ENCODE data around the gene KCNJ18.
"Not testable (repeated sequence)": the region's sequence is repeated elsewhere in the genome, so short reads cannot be mapped to it uniquely, and the experiment has no call there.

The KCNJ18 gene

GRCh38 chr17:21686165-21687015 is 5.9 kb upstream of the KCNJ18 start:
- DNase-seq: no peak

- no peak for DNase-seq
Measured at GRCh38 chr17:21687136-21687953, 5.0 kb upstream of the KCNJ18 start.

GRCh38 chr17:21688293-21688949 is 3.9 kb upstream of the KCNJ18 start:
- no peak for DNase-seq

GRCh38 chr17:21689604-21690003 is 2.7 kb upstream of the KCNJ18 start:
- no peak for DNase-seq

- not testable (repeated sequence) for DNase-seq
Measured at GRCh38 chr17:21690811-21691210, 1.5 kb upstream of the KCNJ18 start.

- DNase-seq: not testable (repeated sequence)
Measured at GRCh38 chr17:21691481-21691880, 842 bp upstream of the KCNJ18 start.

GRCh38 chr17:21692704-21693065 is 362 bp downstream of the KCNJ18 start:
- not testable (repeated sequence) for DNase-seq

- DNase-seq: not testable (repeated sequence)
Measured at GRCh38 chr17:21693391-21693796, 1.1 kb downstream of the KCNJ18 start.

- DNase-seq: not testable (repeated sequence)
Measured at GRCh38 chr17:21693937-21694336, 1.6 kb downstream of the KCNJ18 start.

GRCh38 chr17:21696227-21696626 is 3.9 kb downstream of the KCNJ18 start:
- not testable (repeated sequence) for DNase-seq

GRCh38 chr17:21696842-21697507 is 4.7 kb downstream of the KCNJ18 start:
- DNase-seq: not testable (repeated sequence)

GRCh38 chr17:21697508-21697860 is 5.2 kb downstream of the KCNJ18 start:
- not testable (repeated sequence) for DNase-seq

- not testable (repeated sequence) for DNase-seq
Measured at GRCh38 chr17:21698437-21699075, 6.2 kb downstream of the KCNJ18 start.

GRCh38 chr17:21699124-21699523 is 6.8 kb downstream of the KCNJ18 start:
- DNase-seq: not testable (repeated sequence)

GRCh38 chr17:21699573-21700236 is 7.4 kb downstream of the KCNJ18 start:
- not testable (repeated sequence) for DNase-seq

GRCh38 chr17:21701090-21701489 is 8.8 kb downstream of the KCNJ18 start:
- not testable (repeated sequence) for DNase-seq

- not testable (repeated sequence) for DNase-seq
Measured at GRCh38 chr17:21702029-21702428, 9.7 kb downstream of the KCNJ18 start.

GRCh38 chr17:21702521-21702920 is 10.2 kb downstream of the KCNJ18 start:
- DNase-seq: not testable (repeated sequence)

GRCh38 chr17:21702940-21703640 is 10.8 kb downstream of the KCNJ18 start:
- not testable (repeated sequence) for DNase-seq

GRCh38 chr17:21703891-21704872 is 11.9 kb downstream of the KCNJ18 start:
- DNase-seq: not testable (repeated sequence)

Data from NCI-H526 (cell line).